ENCODE data around the gene ANKS1B.

GRCh38 chr12:99920353-99920960 is 64.3 kb downstream of the ANKS1B start:
- TF ChIP-seq GATA2 (IDR thresholded peaks at IDR 0.05; ENCODE audit: low read depth, low read length) (no peak), GATA3 (IDR thresholded peaks at IDR 0.05; ENCODE audit: low read depth, low read length) (no peak)

Data from SH-SY5Y (cell line).